Activated CD8-positive, alpha-beta memory T cell treated with anti-CD3 and anti-CD28 coated beads for 1 hour (primary cell): ENCODE data around the gene PRSS58.

Experiments
- DNase-seq, 2 donors: peaks; one replicate each; pipeline ENCODE4 v3.0.0-alpha.2; 2020; ENCODE audit warnings: low read depth in 1 of 2; ENCODE audit errors: extremely low read depth in 1 of 2

The PRSS58 gene, protein sequence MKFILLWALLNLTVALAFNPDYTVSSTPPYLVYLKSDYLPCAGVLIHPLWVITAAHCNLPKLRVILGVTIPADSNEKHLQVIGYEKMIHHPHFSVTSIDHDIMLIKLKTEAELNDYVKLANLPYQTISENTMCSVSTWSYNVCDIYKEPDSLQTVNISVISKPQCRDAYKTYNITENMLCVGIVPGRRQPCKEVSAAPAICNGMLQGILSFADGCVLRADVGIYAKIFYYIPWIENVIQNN

GRCh38 chr7:142257958-142258357 is at the start of gene PRSS58:
PRSS58 (minus strand) TSS chr7:142258058; CDS start chr7:142257707, 351 bp downstream.
- DNase-seq, result no peak

DNA sequence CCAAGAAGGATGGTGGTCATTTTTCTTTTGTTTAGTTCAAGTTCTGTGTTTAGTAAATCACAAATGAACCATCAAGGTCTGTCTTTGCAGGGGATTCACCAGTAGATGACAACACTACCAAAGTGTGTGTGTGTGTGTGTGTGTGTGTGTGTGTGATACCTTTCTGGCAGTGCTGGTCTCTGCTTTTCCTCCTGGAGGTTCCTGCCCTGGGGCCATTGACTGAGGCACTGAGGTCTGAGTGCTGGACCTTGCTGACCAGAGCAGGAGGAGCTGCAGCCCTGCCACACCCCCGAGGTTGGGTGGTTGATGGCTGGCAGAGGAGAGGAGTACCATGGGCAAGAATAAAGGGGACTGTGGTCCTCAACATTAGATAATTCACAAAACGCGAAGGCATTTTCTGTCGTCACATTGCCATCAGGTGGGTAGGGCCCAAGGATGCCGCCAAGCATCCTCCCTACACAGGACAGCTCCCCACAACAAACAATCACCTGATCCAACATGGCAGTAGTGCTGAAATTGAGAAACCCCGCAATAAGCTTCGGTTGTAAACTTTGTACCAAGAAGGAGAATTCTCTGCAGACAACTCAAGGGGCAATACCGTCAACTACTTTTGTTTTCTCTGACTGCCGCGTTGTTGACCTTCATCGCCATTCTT is 49.5 kb upstream of the PRSS58 start:
- DNase-seq, result no peak

- DNase-seq, result no peak
These were observed 45.8 kb upstream of the PRSS58 start for GRCh38 chr7:142303650-142304049.

DNA sequence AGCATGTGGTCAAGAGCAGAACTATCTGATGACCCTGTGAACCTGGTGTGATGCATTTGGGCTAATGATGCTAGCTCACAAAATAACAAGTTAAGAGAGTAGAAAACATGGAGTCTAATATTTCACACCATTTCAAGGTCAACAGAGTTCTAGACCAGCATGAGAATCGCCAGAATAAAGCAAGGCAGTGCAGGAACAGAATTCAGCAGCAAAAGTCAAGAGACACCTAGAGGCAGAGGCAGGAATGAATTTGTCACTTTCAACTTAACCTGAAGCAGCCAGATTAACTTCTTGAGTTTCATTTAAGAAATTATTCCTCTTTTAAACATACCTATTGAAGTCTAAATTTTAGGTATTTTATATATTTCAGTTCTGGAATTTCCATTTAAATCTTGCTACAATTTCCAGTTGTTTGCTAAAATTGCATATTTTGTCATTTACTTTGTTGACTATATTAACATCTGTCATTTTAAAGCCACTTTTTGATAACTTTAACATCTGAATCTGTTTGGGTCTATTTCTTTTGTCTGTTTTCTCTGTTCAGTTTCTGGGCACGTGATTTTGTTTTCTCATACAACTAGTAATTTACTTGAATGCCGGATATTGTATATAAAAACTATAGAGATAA is 44.2 kb upstream of the PRSS58 start:
- no peak for DNase-seq

GRCh38 chr7:142301299-142301698 is 43.4 kb upstream of the PRSS58 start:
- no peak for DNase-seq

GRCh38 chr7:142300689-142301088 is 42.8 kb upstream of the PRSS58 start:
- no peak for DNase-seq

- no peak for DNase-seq
These were observed 41.5 kb upstream of the PRSS58 start for GRCh38 chr7:142299237-142299781.

GRCh38 chr7:142298627-142299026 is 40.8 kb upstream of the PRSS58 start:
- DNase-seq, result no peak

GRCh38 chr7:142298009-142298408 is 40.2 kb upstream of the PRSS58 start:
- no peak for DNase-seq

DNA sequence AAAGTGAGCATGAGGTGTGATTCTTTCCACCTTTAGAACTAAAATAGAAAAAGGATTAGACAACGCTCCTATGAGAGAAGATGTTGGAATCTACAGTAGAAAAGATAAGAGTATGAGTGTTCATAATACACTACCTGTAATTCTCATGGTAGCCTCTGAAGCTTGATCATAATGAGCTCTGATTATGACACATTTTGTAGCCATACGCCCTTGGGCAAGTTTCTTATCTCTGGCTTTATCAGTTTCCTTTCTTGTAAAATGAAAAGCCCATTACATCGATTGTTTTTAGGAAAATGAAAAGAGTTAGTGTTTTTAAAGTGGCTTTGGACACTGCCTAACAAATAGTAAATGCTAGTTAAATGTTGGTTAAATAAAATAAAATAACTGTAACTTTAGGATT is 22.4 kb upstream of the PRSS58 start:
- DNase-seq, result no peak

- no peak for DNase-seq
These were observed 21.7 kb upstream of the PRSS58 start for GRCh38 chr7:142279601-142280000.

GRCh38 chr7:142275028-142275427 is 17.2 kb upstream of the PRSS58 start:
- no peak for DNase-seq

- DNase-seq, result no peak
These were observed 15.0 kb upstream of the PRSS58 start for GRCh38 chr7:142272841-142273240.

DNA sequence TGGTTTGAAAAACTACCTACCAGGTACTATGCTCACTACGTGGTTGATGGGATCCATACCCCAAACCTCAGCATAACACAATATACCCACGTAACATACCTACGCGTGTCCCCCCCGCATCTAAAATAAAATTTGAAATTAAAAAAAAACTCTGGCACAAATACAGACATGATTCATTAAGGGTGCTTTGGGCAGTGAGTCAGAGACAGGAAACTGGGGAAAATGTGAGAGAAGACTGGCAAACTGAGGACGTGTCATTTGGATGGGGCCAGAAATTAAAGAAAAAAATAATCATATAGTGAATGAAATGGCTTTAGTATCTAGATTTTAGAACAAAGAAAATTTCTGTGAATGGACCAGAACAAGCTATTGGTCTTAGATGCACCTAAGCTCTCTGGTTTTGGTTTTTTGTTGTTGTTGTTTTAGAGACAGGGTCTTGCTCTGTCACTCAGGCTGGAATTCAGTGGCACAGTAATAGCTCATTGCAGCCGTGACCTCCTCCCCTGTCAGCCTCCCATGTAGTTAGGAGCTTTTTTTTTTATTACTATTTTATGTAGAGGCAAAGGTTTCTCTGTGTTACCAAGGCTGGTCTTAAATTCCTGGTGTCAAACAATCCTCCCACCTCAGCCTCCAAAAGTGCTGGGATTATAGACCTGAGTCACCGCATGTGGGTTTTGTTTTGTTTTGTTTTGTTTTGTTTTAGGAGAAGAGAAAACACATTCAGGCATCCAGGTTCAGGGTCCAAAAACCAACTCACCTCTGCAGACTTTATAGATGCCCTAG is 5.9 kb upstream of the PRSS58 start:
- no peak for DNase-seq

DNA sequence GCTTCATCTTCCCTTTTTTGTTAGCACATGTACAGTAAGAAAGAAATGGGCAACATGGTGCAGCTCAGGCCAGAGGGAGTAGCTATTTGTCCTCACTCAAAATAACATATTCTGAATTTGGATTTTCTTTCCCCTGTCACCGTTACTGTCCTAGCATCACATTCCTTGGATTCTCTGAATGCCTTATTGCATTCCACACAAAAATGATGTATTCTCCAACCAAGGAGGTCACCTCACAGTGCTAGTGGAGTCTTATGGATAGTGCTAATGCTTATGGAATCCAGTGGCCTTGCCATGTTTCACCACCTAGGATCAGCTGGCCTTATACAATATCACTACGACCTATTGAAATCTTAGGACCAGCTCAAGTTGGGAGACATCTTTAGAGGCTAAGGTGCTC is 7.2 kb downstream of the PRSS58 start:
- DNase-seq, result no peak

- DNase-seq, result no peak
These were observed 7.9 kb downstream of the PRSS58 start for GRCh38 chr7:142249918-142250317.

DNA sequence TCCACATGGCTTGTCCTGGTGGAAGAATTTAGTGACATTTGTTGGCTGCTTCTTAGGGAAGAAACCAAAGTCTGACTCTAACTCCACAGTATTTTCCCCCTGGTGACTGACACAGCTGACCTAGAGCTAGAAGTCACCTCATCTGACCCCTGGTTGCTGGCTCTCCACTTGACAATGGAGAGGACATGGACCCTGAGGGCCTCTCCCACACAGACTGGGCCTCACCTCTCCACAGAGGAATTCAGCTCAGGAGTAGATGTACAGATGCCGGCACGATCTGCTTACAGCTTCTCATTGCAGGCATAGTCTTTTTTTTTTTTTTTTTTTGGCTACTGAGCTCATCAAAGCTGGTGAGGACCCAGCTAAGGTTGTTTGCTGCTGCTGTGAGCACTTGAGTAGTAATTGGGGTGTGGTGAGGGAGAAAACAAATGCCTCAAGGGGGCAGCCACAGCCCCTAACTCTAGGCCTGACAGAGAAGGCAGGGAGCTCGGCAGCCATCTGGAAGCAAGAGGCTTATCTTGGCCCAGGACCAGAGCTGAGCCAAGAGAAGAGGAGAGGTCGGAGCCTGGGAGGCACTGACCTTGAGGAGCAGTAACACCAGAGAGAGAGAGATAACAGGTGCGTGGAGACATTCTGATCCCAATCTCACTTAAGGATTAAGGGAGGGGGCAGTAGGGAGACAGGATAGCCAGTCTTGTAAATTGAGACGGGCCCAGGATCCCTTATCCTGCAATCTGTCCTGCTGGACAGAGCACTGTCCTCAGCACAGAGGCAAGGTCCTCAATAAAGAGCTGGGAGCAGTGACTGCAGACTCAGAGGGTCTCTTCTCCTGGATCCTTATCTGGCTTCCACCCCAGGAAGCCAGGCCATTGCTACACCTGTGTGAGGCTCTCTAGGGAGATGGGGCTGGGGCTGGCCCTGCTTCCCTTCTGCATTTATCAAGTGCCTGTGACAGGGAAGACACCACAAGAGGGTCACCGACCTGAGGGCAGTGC is 9.4 kb downstream of the PRSS58 start:
- DNase-seq, result no peak

DNA sequence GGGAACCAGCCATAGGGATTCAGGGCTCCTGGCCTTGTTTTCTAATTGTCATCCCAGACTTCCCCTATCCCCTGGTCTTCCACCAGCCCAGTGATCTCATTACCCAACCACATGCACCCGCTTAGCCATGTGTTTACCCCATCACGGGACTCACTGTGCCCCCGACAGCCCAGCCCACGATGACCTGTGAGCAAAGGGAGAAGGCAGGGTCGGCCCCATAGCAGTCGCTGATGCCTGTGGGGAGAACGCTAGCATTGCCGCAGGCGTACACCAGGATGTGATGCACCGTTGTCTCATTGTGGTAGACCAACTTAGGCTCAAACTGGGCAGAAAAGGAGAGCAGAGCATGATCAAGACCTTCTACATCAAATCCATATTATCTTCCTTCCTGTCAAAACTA is 14.0 kb downstream of the PRSS58 start:
- DNase-seq, result no peak

- DNase-seq, result no peak
These were observed 17.3 kb downstream of the PRSS58 start for GRCh38 chr7:142240546-142240945.

- DNase-seq, result no peak
These were observed 26.1 kb downstream of the PRSS58 start for GRCh38 chr7:142231716-142232115.
